ENCODE results near the gene PROSER2.
A peak's percentile ranks its signal among the peaks of the same experiment; 100 is the strongest.

The PROSER2 gene

GRCh38 chr10:11823122-11823988 is at the start of gene PROSER2:
TSS of gene PROSER2 (plus strand) at chr10:11823356. CDS start at chr10:11852078, 28,722 bp downstream.
- no peak for DNase-seq (ENCODE audit: low spot score)
- TF ChIP-seq CTCF (IDR thresholded peaks at IDR 0.05) = no peak
- Histone ChIP-seq H3K4me3 (peak within 1 kb of the TSS; percentile 86), H3K27ac (peak within 1 kb of the TSS; percentile 61 to 73)

- no peak for TF ChIP-seq CTCF (IDR thresholded peaks at IDR 0.05)
- DNase-seq (ENCODE audit: low spot score) = no peak
These were observed 49.3 kb upstream of the PROSER2 start for GRCh38 chr10:11773761-11774441.

GRCh38 chr10:11775412-11775811 is 47.7 kb upstream of the PROSER2 start:
- H3K4me3 ChIP-seq = no peak overlapping the region
- TF ChIP-seq CTCF (IDR thresholded peaks at IDR 0.05) = no peak
- DNase-seq (ENCODE audit: low spot score) = no peak
- no peak overlapping the region for H3K27ac ChIP-seq

More at GRCh38 chr10:11773761-11774441, 49.3 kb upstream of the PROSER2 start:
- Histone ChIP-seq H3K4me3 (no peak overlapping the region), H3K27ac (no peak overlapping the region)

- DNase-seq (ENCODE audit: low spot score) = no peak
- Histone ChIP-seq H3K27ac (no peak overlapping the region), H3K4me3 (no peak overlapping the region)
- TF ChIP-seq CTCF (IDR thresholded peaks at IDR 0.05) = no peak
These were observed 47.1 kb upstream of the PROSER2 start for GRCh38 chr10:11776080-11776479.

- Histone ChIP-seq H3K27ac (no peak overlapping the region), H3K4me3 (no peak overlapping the region)
- TF ChIP-seq CTCF (IDR thresholded peaks at IDR 0.05) = no peak
- no peak for DNase-seq (ENCODE audit: low spot score)
These were observed 42.0 kb upstream of the PROSER2 start for GRCh38 chr10:11781114-11781513.

- peak; percentile 62 for TF ChIP-seq CTCF (IDR thresholded peaks at IDR 0.05)
- DNase-seq (ENCODE audit: low spot score) = no peak
These were observed 40.2 kb upstream of the PROSER2 start for GRCh38 chr10:11782793-11783557.

More at GRCh38 chr10:11782793-11783557, 40.2 kb upstream of the PROSER2 start:
- Histone ChIP-seq H3K27ac (no peak overlapping the region), H3K4me3 (no peak overlapping the region)
